22Rv1 (cell line): ENCODE results near the gene HDHD5.

Experiments used
- ZFX ChIP-seq: fragments of 450-650 bp; IDR thresholded peaks from 2 replicates; pipeline ENCODE4 v1.6.1; 2017; ENCODE audit warnings: antibody characterized with exemption, borderline replicate concordance
- TF ChIP-seq, protein P1 (sequence below): fragments of 450-650 bp; IDR thresholded peaks from 2 replicates; pipeline ENCODE4 v1.5.1; 2017; ENCODE audit warnings: mild to moderate bottlenecking

- TF ChIP-seq, protein P1, sequence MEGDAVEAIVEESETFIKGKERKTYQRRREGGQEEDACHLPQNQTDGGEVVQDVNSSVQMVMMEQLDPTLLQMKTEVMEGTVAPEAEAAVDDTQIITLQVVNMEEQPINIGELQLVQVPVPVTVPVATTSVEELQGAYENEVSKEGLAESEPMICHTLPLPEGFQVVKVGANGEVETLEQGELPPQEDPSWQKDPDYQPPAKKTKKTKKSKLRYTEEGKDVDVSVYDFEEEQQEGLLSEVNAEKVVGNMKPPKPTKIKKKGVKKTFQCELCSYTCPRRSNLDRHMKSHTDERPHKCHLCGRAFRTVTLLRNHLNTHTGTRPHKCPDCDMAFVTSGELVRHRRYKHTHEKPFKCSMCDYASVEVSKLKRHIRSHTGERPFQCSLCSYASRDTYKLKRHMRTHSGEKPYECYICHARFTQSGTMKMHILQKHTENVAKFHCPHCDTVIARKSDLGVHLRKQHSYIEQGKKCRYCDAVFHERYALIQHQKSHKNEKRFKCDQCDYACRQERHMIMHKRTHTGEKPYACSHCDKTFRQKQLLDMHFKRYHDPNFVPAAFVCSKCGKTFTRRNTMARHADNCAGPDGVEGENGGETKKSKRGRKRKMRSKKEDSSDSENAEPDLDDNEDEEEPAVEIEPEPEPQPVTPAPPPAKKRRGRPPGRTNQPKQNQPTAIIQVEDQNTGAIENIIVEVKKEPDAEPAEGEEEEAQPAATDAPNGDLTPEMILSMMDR = peak; percentile 24; the same call in 1 of the 2 replicates
- TF ChIP-seq ZFX = no peak
Observed at GRCh38 chr22:17095538-17095937, 63.5 kb downstream of the HDHD5 start.
